RWPE2 (cell line): ENCODE data around the gene HOXB13.

Experiments
- ATAC-seq: fragments of 200-7000 bp; cut with Tn5 transposase; 3 replicates; pipeline ENCODE4 v1.9.1; 2021; ENCODE audit warnings: low read depth
- DNase-seq: peaks from one replicate; pipeline ENCODE4 v3.0.0-alpha.2; 2020; ENCODE audit warnings: low spot score
- H3K27ac ChIP-seq: fragments of 450-650 bp; 2 replicates; pipeline ENCODE4 v1.5.1; 2017; ENCODE audit warnings: mild to moderate bottlenecking; ENCODE audit not compliant: poor library complexity, severe bottlenecking
- H3K27me3 ChIP-seq: fragments of 250-450 bp; sonication (Bioruptor Pico); 2 replicates; pipeline ENCODE4 v1.5.1; 2021; ENCODE audit warnings: mild to moderate bottlenecking, moderate library complexity; ENCODE audit not compliant: insufficient read depth, poor library complexity, severe bottlenecking
- H3K36me3 ChIP-seq: fragments of 250-450 bp; sonication (Bioruptor Pico); 2 replicates; pipeline ENCODE4 v1.5.1; 2020; ENCODE audit warnings: low read depth, mild to moderate bottlenecking, moderate library complexity
- H3K4me1 ChIP-seq: fragments of 250-450 bp; sonication (Bioruptor Pico); 2 replicates; pipeline ENCODE4 v1.5.1; 2021; ENCODE audit warnings: mild to moderate bottlenecking, moderate library complexity; ENCODE audit not compliant: insufficient read depth, poor library complexity, severe bottlenecking
- H3K4me3 ChIP-seq: fragments of 250-450 bp; sonication (Bioruptor Pico); 2 replicates; pipeline ENCODE4 v1.5.1; 2021; ENCODE audit warnings: mild to moderate bottlenecking, moderate library complexity; ENCODE audit not compliant: severe bottlenecking
- H3K9me3 ChIP-seq: fragments of 250-450 bp; sonication (Bioruptor Pico); 2 replicates; pipeline ENCODE4 v1.5.1; 2021; ENCODE audit warnings: mild to moderate bottlenecking, moderate library complexity; ENCODE audit not compliant: severe bottlenecking
- CTCF ChIP-seq: fragments of 450-650 bp; IDR thresholded peaks from one replicate; pipeline ENCODE4 v1.5.1; 2017; ENCODE audit warnings: mild to moderate bottlenecking, moderate library complexity; ENCODE audit not compliant: poor library complexity, severe bottlenecking

Gene HOXB13

GRCh38 chr17:48720266-48721008 lies 8.1 kb downstream of the HOXB13 start:
- Histone ChIP-seq H3K27ac (no peak overlapping the region), H3K9me3 (no peaks in the 10 kb centered on the region), H3K4me1 (no peaks in the 10 kb centered on the region), H3K4me3 (no peak overlapping the region), H3K27me3 (peaks cover 100% of the 10 kb centered on the region), H3K36me3 (0 out of 2 replicates have a peak, but pooled peaks cover 3% of the 10 kb centered on the region)
- DNase-seq (peak; percentile 17), ATAC-seq (no peak)
- no peak for TF ChIP-seq CTCF

GRCh38 chr17:48719642-48720265 lies 8.8 kb downstream of the HOXB13 start:
- no peak overlapping the region for H3K27ac ChIP-seq
- 0 out of 2 replicates have a peak, but pooled peaks cover 3% of the 10 kb centered on the region for H3K36me3 ChIP-seq
- peaks cover 100% of the 10 kb centered on the region for H3K27me3 ChIP-seq
- no peak for TF ChIP-seq CTCF
- ATAC-seq (no peak), DNase-seq (peak; percentile 54)
- H3K4me3 ChIP-seq, result no peak overlapping the region
- no peaks in the 10 kb centered on the region for H3K9me3 ChIP-seq
- no peaks in the 10 kb centered on the region for H3K4me1 ChIP-seq

- no peaks in the 10 kb centered on the region for H3K9me3 ChIP-seq
- H3K27ac ChIP-seq, result no peak overlapping the region
- peak; percentile 42; the same call in 2 of the 3 replicates for ATAC-seq
- peak; percentile 39 for DNase-seq
- no peaks in the 10 kb centered on the region for H3K4me1 ChIP-seq
- no peak for TF ChIP-seq CTCF
- peaks cover 97% of the 10 kb centered on the region for H3K27me3 ChIP-seq
- H3K4me3 ChIP-seq, result no peak overlapping the region
- H3K36me3 ChIP-seq, result 0 out of 2 replicates have a peak, but pooled peaks cover 3% of the 10 kb centered on the region
Observed at GRCh38 chr17:48718761-48719641, 9.5 kb downstream of the HOXB13 start.

GRCh38 chr17:48718227-48718760 lies 10.3 kb downstream of the HOXB13 start:
- no peak for DNase-seq
- TF ChIP-seq CTCF, result no peak
- Histone ChIP-seq H3K4me1 (no peaks in the 10 kb centered on the region), H3K4me3 (no peak overlapping the region), H3K27ac (no peak overlapping the region), H3K9me3 (no peaks in the 10 kb centered on the region), H3K36me3 (0 out of 2 replicates have a peak, but pooled peaks cover 3% of the 10 kb centered on the region), H3K27me3 (peaks cover 90% of the 10 kb centered on the region)
- no peak for ATAC-seq
